DMS53 treated with DMSO at 0.1 percent for 48 hours (cell line): ENCODE measurements around the gene VPS54.
"Not testable (repeated sequence)": the region's sequence is repeated elsewhere in the genome, so short reads cannot be mapped to it uniquely, and the experiment has no call there.

Experiments
- DNase-seq: peaks from one replicate; lab custom pipeline; 2025; ENCODE audit not compliant: unreplicated experiment; lab: John Stamatoyannopoulos, UW

VPS54 gene

DNA sequence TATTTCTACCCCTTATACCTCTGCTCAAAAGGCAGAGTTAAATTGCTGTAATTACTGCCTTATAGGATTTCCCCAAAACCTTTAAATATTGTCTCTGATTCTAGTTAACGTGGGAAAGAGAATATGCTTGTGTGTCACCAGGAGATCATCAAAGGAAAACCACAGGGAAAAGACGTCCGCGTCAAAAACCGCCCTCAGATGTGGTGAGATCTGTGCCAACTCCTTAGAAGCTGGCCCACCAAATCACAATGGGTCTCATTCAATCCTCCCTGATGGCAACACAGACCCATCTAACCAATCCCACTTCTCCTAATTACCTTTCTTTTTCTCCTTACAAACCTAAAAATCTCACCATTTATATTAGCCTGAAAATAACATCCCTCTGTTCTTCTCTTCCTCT lies 25.4 kb downstream of the VPS54 start:
- DNase-seq: no peak

DNA sequence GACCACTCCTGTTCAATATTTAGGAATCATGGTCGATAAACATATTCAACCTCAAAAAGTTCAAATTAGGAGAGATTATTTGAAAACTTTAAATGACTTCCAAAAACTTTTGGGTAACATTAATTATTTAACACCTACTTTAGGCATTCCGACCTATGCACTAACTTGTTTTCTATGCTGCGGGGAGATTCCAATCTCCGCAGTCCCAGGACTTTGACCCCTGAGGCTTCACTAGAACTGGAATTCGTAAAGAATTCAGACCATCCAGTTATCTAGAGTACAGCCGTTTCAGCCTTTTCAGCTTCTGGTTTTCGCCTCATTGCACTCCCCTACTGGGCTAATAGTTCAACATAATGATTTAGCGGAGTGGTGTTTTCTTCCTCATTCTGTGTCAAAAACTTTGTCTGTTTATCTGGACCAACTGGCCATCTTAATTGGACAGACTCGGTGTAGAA lies 26.1 kb downstream of the VPS54 start:
- not testable (repeated sequence) for DNase-seq

DNA sequence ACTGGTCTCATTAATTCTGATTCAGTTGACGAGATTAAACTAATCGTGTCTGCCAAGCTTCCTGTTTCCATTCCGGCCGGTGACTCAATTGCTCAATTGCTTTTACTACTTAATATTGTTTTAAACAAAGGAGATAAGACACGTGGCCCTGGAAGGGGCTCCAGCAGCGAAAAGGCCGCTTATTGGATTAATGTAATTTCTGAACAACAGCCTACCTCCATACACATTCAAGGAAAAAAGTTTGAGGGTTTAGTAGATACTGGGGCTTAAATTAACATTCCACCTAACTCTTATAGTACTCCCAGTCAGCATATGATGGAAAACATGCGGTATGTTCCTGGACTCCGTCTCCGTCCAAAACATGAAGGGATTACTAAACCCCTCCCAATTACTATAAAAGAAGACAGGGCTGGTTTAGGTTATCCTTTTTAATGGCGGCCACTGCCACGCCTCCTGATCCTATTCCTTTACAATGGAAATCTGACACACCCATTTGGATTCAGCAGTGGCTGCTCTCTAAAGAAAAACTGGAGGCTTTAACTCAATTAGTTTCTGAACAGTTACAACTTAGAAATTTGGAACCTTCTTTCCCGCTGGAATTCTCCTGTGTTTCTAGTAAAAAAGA lies 27.1 kb downstream of the VPS54 start:
- DNase-seq: peak; percentile 45

DNA sequence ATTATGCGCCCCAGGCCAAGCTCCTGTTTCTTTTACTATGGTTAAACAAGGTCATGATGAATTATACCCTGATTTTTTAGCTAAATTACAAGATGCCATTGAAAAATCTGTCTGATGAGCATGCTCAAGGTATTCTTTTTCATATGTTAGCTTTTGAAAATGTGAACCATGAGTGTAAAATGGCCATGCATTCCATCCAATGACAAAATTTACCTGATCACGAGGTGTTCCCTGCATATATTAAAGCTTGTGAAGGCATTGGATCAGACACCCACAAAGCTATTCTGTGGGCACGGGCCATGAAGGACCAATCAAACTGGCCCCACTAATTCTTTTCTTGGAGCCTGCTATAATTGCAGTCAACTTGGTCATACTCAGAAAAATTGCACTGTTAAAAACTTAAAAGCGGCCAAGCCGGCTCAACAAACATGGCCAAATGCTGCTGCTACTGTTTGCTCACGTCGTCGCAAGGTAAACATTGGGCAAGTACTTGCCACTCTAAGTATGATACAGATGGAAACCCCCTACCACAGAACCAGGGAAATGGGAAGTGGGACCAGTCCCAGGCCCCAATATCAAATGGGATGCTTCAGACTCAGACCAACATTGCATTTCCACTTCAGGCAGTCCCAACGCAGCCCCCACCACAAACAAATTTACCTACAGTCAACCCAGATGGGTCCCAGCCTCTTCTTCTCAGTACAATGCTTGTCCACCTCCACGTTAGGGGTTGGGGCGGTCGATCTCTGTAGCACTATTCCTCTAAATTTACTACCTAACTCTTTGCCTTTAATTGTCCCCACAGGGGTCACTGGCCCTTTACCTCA lies 27.8 kb downstream of the VPS54 start:
- DNase-seq: peak; percentile 55

DNA sequence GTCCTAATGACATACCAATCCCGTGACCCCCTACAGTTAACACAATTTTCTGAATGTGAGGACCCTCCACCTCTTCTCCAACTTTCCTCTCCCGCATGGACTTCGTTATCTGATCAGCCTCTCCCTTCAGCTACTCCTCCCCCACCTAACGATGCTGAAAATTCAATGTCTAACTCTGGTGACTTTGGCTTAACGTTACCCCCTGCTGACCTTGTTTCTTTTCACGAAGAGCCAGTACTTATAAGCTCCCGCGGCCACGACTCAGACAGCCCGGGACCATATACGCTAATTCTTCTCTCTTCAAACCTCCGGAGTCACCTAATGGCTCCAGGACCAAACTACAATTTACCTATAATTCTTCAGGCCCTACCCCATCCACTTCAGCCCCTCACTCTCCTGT lies 29.2 kb downstream of the VPS54 start:
- DNase-seq: no peak

DNA sequence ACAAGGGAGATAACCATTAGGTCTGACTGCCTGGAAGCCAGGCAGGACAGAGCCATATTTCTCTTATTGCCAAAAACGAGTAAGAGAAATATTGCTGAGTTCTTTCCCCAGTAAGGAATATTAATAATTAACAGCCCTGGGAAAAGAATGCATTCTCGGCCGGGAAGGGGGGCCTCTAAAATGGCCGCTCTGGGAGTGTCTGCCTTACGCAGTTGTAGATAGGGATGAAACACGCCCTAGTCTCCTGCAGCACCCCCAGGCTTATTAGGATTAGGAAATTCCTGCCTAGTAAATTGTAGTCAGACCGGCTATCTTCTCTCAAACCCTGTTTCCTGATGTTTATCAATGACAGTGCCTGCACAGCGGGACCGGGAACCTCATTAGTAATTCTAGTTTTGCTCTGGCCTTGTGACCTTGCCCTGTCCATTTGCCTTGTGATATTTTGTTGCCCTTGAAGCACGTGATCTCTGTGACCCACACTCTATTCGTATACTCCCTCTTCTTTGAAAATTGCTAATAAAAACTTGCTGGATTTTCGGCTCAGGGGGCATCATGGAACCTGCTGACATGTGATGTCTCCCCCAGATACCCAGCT lies 30.3 kb downstream of the VPS54 start:
- DNase-seq: not testable (repeated sequence)

DNA sequence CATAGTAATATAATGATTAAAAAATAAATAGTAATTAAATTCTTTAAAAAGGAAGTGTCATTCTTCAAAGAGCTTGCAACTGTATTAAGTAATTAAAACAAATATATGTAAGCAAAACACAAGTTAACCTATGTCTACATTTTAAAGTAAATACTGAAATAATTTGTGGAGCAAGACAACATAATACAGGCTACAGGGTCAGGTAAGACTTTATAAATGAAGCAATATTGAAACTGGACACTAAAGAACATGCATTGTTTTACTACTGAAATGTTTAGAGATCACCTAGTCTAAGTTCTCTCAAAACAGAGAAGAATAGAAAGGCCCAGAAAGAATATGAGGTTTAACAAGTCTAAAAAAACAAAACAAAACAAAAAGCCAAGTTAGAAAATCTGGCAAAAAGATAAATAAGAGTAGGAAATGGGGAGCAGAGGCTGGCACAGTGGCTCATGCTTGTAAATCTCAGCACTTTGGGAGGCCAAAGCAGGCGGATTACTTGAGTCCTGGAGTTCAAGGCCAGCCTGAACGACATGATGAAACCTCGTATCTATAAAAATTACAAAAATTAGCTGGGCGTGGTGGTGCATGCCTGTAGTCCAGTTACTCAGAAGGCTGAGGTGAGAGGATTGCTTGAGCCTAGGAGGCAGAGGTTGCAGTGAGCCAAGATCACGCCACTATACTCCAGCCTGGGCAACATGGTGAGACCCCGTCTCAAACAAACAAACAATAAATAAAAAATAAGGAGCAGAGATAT lies 34.4 kb downstream of the VPS54 start:
- no peak for DNase-seq

DNA sequence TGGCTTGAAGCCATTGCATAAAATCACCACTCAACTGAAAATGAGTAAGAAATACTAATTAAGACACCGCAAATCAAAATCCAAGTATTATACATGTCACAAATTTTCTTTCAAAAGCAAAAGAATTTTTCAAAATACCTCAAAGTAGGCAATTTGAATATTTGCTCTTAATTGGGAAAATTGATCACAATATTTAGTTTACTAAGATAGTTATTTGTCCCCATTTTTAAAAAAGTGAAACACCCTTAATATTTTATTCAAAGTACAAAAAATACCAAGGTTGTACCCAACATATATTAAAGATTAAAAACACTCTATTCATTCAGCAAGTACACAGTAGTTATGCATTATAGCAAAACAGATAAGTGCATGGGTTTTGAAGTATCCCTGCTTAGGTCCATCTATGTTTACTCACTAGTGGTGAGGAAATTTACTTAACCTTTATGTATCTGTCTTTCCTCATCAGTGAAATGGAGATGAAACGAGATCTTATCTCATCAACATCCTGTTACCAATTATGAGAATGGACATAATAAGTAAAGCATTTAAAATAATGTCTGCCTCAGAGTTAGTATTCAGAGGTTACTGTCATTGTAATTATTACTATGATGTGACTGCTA lies 35.1 kb downstream of the VPS54 start:
- DNase-seq: peak; percentile 82

DNA sequence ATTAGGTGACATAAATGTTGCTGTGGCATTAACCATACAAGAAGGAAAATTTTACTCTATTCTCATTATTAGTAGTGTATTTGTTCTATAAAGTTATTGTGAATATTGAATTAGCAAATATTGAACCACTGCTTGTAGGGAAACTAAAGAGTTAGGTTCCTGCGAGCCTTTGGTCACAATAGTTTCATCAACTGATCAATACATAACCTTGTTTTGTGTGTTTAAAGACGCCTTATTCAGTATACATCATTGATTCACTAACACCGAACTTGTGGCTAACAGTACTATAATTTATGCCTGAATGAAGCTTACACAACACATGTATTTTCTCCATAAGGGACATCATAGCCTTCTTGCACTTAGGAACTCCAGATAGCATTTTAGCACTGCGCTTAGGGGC lies 36.9 kb downstream of the VPS54 start:
- DNase-seq: no peak

DNA sequence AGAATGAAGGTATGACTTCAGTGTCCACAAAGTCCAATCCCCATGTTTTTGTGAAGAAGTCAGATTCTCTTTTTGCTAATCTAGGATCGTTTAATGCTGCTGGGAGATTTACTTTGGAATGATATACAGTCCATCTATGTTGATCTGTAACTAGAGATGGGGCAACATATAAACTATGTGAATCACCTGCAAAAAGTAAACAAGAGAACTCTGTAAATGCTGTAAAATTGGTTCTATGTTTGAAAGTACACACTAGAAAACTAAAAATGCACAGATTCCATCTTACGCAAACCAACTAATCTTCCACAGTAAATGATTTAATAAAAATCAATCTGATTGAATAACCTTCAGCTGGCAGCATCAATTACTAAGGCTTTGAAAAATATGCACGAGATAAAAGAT lies 37.5 kb downstream of the VPS54 start:
- DNase-seq: peak; percentile 22

DNA sequence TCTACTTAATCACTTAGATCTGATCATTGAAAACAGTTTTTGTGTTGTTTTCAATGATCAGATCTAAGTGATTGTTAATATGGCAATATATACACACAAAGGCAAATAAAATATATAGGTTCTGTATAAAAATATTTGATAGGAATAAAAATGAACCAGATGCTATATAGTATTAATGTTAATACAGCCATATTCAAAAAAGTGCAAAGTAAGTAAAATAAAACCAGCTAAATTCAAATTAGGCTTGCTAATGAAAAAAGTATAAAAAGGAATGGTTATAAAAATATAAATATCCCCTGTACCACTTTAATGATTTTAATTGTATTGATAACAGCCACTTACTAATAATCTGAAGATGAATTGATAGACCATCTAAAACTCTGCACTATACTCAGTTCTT lies 38.4 kb downstream of the VPS54 start:
- DNase-seq: no peak

DNA sequence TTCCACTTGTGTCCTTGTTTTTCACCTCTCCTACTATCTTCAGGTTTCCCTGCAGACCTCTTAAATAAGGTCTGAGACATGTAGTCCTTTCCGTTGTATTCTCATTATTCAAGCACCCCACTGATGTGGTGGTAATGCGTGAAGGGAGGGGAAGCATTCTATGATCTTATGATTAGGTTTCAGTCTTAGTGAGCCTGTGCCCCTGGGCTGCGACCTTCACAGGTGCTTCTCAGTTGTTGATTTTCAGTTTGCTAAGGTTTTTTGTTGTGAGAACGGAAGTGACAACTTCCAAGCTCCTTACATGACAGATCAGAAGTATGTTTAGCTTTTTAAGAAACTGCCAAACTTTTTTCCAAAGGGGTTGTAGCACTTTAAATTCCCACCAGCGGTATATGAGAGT lies 41.3 kb downstream of the VPS54 start:
- DNase-seq: no peak

DNA sequence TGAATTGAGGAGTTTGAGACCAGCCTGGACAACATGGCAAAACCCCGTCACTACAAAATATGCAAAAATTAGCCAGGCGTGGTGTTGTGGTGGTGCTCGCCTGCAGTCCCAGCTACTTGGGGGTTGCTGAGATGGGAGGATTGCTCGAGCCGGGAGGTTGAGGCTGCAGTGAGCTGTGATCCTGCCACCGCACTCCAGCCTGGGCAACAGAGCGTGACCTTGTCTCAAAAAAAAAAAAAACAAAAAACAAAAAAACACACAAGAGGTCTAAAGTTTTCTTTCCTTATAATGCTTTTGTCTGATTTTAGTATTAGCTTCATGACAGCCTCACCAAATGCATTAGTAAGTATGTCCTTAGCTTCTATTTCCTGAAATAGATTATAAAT lies 43.1 kb downstream of the VPS54 start:
- DNase-seq: no peak

DNA sequence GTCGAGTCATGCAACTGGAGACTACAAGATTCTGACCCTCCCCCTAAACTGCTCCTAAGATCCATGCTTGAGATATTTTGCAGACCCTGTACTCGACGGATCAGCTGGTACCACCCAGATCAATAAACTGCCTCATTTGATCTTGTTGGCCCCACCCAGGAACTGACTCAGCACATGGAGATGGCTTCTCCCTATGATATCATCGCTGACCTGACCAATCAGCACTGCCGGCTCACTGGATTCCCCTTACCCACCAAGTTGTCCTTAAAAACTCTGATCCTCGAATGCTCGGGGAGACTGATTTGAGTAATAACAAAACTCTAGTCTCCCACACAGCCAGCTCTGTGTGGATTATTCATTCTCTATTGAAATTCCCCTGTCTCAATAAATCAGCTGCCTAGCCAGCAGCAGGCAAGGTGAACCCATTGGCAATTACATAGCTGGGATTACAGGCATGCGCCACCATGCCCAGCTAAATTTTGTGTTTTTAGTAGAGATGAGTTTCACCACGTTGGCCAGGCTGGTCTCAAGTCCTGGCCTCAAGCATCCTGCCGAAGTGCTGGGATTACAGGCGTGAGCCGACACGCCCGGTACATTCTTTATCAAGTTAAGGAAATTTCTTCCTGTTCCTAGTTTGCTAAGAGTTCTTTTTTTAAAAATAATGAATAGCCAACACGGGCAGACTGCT lies 43.6 kb downstream of the VPS54 start:
- no peak for DNase-seq

DNA sequence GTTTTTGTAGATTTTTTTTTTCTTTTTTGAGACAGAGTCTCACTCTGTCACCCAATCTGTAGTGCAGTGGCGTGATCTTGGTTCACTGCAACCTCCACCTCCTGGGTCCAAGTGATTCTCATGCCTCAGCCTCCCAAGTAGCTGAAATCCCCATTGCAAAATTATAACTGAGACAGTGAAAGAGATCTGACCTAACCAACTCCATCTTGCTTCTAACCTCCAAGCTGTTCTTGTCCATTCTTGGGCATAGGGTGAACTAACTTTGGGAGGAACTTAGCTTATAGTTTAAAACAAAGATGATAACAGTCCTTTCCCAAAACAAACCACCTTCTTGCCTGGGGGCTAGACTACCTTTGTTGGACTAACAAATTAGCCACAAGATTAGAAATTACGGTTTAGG lies 44.2 kb downstream of the VPS54 start:
- DNase-seq: not testable (repeated sequence)

DNA sequence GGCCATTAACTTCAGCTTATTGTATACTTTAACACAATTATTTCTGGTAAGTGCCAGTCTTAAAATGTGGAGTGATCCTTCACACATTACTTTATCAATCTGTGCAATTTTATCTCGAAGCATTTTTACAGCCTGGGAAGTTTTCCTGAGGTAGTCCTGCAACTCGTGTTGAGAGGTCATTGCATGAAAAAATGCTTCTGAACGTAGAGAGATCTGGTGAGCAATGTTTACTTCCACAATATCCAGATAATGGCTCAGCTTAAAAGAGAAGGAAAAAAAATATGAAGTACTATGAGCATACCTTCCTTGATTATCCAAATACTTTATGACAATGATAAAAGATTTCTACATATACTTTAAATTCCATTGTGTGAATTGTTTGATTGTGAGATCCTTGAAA lies 57.0 kb downstream of the VPS54 start:
- DNase-seq: no peak

DNA sequence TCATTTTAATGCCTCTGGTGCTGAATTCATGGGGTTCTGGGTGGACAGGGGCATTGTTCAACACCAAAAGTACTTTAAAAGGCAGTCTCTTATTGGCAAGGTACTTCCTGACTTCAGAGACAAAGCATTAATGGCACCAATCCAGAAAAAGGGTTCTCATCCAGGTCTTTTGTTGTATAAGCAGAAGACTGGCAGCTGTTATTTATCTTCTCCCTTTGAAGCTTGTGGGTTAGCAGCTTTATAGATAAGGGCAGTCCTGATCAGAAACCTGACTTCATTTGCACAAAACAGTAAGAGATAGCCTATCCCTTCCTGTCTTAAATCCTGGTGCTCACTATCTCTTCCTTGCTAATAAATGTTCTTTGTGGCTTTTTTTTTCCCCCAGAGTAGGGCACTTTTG lies 68.8 kb downstream of the VPS54 start:
- DNase-seq: no peak

DNA sequence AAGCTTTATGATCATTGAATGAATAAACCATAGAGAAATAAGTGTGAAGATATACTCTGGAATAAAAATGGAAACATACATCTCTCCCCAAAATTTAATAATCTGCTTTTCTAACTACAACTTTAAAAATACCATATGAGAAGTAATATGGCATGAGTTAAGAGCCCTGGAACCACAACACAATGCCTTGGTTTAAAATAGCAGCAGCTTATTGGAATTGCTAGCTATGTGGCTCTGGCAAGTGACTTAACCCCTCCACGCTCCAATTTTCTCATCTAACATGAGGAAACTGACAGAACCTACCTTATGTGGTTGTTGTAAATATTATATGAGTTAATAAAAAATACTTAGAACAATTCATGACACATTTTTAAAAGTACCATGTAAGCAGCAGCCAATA lies 76.4 kb downstream of the VPS54 start:
- no peak for DNase-seq

DNA sequence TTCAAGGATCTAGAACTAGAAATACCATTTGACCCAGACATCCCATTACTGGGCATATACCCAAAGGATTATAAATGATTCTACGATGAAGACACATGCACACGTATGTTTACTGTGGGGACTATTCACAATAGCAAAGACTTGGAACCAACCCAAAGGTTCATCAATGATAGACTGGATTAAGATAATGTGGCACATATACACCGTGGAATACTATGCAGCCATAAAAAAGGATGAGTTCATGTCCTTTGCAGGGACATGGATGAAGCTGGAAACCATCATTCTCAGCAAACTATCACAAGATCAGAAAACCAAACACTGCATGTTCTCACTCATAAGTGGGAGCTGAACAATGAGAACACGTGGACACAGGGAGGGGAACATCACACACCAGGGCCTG lies 87.1 kb downstream of the VPS54 start:
- not testable (repeated sequence) for DNase-seq

DNA sequence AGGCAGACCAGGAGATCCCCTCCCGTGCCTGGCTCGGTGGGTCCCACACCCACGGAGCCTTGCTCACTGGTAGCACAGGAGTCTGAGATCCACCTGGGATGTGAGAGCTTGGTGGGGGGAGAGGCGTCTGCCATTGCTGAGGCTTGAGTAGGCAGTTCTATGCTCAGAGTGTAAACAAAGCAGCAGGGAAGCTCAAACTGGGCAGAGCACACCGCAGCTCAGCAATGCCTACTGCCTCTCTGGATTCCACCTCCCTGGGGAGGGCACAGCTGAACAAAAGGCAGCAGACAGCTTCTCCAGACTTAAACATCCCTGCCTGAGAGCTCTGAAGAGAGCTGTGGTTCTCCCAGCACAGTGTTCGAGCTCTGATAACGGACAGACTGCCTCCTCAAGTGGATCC lies 92.4 kb downstream of the VPS54 start:
- no peak for DNase-seq

DNA sequence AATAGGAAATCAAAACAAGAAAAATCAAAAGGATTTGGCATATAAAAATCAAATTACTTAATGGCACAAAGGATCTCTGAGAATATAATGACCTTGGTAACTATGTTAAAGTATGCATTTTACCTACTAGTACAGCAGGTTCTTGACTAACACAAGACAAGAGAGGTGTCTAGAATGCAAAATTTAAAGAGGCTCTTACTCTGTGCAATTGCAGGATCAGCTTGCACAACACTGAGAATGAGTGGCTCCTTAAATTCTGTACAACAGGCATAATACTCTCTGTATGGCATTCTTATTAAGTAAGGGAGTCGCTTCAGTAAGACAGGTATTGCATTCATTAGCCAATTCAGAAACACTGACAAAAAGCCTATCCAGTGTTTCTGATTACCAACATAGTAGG lies 104.9 kb downstream of the VPS54 start:
- DNase-seq: no peak
